NCI-H1436 treated with DMSO at 0.1 percent for 48 hours (cell line): ENCODE data around the gene GPR156.
"Not testable (repeated sequence)": the region's sequence is repeated elsewhere in the genome, so short reads cannot be mapped to it uniquely, and the experiment has no call there.

ENCODE experiments used
- DNase-seq: peaks from one replicate; lab custom pipeline; 2025; lab: John Stamatoyannopoulos, UW

Gene GPR156

DNA sequence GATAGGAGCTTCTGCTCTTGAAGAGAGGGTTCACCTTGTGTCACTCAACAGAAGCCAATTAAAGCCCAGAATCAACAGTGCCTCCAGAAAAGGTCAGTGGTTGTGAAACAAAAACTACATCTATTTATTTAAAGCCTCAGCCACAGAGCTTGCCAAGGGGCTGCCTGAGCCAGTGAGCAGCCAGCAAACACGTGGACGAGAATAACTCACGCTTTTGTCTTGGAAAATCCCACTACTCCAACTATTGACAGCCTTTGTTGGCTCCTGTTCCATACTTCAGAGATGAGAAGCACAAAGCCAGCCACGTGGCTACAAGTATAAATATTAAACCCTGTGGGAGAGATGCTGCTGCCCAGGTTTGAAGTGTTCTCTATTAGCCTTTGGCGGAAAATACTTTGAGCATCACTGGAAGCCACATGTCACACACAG, 10.3 kb downstream of the GPR156 start:
- DNase-seq = no peak

DNA sequence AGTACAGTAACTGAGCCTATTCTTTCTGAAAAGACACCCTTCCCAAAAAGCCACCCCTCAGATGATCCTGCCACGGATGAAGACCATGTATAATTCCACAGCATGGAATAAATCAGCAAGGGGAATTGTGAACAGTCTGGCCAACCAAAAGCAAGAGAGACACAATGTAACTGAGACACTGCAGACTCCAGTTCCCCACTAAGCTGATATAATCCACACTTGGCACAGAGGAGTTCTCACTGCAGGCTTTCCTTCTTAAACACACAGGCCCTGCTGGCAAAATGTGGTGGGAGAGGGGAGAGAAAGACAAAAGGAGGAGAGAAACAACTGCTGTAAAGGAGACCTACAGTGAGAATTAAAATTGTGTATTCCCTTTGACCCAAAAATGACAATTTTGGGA, 12.7 kb downstream of the GPR156 start:
- no peak for DNase-seq

DNA sequence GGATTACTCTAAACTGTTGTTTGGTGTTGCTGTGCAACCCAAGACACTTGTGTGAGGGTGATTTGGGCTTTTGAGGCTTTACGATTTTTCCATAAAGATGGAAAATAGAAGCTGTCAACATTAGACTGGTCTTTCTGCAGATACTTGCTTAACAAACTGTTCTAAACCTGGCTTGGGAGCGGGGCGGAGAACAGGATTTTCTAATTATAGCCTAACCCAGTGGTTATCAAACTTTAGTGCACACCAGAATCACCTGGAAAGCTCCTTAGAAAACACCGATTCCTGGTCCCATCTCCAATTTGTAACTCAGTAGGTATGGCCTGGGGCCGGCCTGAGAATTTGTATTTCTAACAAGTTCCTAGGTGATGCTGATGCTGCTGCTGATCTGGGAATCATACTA, 19.0 kb downstream of the GPR156 start:
- DNase-seq = no peak

DNA sequence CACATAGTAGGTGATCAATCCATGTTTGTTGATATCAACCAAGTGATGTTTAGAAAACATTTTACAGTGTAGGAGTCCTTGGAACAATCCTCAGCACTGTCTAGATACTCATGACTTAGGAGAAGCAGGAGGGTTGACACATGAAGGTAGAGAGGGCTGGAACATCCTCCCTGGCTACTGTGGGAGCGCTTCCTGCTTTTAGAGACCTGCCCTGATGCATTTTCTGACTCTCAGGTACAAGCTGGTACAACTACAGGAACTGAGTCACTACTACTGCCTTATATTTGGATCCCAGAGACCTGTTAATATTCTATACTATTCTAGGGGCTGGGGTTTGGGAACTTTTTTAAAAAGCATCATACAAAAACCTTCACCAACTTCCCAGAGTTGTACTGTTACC, 20.1 kb downstream of the GPR156 start:
- DNase-seq = no peak

DNA sequence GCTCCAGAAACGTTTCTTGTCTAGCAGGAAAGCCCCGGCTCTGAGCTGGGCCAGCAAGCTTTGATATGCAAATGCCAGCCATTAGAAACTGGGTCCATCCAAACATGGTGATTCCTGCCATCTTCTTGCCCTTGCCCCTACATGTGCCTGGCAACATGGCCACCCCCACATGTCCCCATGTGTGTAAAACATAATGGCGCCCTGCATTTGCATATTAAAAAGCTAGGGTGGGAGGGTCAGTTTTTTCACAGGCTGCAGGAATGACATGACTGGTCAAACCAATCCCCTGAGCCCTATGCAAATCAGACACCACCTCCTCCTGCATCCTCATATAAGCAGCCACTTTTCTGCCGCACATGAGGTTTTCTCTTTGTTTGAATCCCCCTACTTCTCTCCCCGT, 21.2 kb downstream of the GPR156 start:
- DNase-seq = no peak

DNA sequence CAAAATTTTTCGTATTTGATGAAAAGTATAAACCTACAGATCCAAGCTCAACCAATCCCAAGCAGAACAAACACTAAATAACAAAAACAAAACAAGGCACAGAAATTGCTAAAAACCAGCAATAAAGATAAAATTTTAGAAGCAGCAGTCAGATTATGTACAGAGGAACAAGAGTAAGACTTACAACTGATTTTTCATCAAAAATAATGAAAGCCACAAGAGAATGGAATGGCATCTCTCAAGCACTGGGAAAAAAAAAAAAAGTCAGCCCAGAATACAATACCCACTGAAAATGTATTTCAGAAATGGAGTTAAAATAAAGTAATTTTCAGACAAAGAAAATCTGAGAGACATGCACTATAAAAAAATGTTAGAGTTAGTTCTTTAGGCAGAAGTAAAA, 27.0 kb downstream of the GPR156 start:
- no peak for DNase-seq

DNA sequence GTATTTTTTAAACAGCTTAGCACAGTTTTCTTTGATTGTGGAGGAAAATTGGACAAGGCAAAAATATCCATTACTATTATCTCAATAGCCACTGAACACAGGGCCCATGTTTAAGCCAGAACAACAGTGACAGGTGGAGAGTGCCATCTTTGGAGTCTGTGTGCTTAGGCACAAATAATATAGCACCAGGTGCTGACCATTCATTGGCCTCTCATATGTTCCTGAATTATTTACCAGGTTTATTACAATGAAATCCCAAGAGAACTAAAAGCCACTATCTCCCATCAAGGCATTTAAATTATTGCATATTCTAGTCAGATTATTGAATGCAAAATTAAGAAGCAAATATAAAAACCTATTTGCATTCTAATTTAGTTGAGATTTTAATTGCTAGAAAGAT, 39.6 kb downstream of the GPR156 start:
- no peak for DNase-seq

DNA sequence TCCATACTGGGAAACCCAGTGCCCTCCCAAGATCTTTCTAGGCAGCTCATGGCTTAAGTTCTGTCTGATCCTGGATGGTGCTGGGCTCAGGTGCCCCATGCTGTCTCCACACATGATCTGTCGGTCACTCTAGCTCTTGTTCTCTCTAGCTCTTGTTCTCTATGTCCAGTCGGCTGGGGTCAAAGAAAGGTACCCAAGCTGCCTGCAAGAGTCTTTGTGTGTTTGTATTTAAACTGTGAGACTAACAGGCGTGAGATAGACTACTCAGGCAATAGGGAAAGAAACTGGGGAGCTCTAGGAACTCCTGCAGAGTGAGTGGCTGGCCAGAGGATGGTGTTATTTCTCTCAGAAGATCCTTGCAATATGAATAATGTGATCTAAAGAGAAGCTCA, 40.2 kb downstream of the GPR156 start:
- no peak for DNase-seq

DNA sequence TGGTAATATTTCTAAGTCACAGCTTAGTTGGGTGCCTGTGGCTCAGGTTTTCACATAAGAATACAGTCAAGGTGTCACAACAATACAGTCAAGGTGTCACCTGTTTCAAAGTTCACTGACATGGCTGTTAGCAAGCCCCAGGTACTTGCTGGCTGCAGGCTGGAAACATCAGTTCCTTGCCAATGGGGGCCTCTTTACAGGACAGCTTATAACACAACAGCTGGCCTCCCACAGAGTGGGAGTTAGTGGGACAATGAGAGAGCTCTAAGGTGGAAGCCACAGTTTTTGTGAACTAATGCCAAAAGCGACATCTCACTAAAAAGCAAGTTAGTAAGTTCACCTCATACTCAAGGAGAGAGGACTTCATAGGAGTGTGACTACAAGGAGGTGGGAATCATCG, 45.4 kb downstream of the GPR156 start:
- no peak for DNase-seq

DNA sequence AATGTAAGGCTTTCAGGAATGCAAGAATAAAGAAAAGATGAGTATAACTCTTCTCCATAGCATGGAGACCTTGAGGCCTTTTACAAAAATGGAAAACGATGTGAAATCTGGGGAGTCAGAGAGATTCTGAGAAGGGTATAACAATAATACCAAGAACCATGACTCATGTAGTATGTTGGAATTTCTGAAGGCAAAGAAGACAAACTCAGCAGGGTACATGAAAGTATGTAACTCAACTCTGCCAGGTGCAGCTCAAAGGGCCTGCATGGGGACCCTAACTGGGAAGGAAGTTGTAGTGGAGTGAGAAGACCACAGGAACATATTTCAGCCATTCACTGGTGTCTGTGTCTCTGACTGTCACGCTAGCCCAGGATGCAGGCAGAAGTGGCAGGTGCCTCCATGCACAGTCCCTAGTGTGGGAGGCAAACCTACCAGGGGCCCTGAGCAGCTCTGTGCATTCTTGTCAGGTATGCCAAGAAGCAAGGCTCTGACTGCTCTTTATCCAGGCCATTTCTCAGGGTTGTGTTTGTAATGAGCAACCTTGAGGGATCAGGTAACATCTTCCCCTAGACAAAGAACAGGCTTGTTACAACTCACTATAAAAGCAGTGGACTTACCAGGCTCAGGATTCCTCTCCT, 57.2 kb downstream of the GPR156 start:
- no peak for DNase-seq

DNA sequence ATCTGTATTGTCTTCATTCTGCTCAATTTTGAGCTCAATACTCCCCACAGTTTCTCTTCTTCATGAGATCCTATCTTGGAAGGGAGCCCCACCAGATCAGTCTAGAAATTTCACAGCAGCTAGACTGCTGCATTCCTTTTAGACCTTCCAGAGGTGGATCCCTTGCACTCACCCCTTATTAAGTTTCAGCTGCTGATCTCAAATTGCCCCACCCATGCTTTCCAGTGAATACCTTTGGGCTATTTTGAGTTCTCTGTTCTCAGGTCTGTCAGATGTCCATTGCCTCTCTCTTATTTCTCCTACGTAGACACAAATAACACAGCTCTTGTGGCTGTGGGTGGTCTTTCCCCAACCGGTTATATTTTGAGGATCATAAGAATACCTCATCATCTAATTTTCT, 60.8 kb downstream of the GPR156 start:
- DNase-seq = no peak

DNA sequence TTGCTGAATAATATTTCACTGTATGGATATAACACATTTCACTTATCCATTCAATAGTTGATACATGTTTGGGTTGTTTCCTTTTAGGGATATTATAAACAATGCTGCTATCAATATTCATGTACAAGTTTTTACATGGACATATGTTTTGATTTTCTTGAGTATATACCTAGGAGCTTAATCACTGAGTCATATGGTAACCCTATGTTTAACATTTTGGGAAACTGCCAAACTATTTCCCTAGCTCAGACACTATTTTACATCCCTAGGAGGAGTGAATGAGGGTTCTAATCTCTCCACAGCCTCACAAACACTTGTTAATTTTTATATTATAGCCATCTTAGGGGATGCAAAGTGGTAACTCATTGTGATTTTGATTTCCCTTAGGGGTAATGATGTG, 66.0 kb downstream of the GPR156 start:
- DNase-seq = no peak

DNA sequence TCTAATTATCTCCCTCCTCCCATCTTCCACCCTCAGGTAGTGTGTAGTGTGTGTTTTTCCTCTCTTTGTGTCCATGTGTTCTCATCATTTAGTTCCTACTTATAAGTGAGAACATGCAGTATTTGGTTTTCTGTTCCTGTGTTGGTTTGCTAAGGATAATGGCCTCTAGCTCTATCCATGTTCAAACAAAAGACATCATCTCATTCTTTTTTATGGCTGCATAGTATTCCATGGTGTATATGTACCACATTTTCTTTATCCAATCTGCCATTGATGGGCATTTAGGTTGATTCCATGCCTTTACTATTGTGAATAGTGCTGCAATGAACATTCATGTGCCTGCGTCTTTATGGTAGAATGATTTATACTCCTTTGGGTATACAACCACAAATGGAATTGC, 68.4 kb downstream of the GPR156 start:
- not testable (repeated sequence) for DNase-seq

DNA sequence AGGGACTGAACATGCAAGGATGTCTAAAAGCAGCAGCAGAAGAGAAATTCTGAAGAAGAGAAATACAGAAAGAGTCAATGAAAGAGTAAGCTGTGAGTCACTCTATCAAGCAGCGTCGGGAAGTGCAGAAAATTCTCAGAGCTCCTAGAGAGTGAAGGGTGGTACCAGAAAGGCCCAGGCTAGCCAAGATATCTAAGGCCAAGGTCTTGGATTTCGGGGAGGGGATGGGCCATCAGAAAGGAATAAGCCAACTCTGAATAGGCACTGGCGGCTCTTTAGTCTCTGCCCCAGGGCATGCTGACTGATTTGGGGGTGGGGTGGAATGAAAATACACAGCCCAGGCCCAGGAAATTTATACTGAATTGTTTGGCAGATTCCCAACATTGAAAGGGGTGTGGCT, 70.8 kb downstream of the GPR156 start:
- DNase-seq = no peak

DNA sequence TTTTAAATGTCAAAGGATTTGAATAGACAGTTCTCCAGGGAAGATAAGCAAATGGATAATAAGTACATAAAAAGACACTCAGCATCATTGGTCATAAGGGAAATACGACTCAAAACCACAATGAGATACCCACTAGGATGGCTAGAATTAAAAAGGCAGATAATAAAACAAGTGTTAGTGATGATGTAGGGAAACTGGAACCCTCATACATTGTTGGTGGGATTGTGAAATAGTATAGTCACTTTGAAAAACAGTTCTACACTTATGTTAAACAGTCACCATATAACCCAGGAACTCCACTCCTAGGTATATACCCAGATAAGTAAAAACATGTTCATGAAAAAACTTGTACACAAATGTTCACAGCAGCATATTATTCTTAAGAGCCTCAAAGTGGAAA, 72.5 kb downstream of the GPR156 start:
- DNase-seq = no peak

DNA sequence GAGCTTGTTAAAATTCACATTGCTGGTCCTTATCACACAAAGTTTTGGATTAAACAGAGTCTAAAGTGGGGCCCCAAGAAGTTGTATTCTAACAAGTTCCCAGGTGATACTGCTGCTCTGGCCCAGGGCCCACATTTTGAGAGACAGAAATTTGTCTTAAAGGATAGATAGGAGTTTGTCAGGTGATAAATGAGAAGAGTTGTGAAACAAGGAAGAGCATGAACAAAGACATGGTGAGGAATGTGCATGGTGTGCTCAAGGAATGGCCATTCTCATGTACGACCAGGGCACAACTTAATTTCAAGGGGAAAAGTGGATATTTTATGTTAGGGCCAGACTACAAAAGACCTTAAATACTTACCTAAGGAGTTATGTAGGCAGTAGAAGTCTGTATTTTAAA, 75.6 kb downstream of the GPR156 start:
- DNase-seq = no peak

DNA sequence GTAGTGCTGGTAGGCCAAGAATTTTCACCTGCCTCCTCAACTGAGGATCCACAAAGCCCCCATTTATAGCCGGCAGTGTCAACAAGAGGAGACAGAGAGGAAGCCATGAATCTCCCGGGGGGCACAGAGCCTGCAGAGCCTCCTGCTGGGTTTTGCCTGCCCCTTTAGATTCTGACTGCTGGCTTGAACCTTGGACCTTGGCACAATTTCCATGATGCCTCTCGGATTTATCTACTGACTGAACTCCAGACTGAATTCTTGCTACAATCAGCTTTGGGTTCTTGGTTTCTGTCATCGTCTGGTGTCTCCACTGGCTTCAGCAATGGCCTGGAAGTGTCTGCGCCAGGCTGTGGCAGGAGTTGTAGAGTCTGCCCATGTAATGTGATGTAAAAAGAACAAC, 80.7 kb downstream of the GPR156 start:
- no peak for DNase-seq

DNA sequence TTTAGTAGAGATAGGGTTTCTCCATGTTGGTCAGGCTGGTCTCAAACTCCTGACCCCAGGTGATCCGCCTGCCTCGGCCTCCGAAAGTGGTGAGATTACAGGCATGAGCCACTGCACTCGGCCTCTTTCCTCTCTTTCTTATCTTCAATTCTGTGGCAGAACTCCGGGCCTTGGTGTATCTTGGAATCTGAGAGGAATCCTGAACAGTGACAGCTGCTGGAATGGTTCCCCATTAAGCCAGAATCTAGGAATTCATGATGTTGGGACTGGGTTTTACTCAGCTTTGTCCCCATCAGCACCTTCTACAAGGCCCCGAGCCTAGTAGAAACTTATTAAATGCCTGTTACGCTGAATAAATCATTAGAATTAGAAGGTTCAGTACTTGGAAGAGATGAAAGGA, 81.4 kb downstream of the GPR156 start:
- DNase-seq = no peak

DNA sequence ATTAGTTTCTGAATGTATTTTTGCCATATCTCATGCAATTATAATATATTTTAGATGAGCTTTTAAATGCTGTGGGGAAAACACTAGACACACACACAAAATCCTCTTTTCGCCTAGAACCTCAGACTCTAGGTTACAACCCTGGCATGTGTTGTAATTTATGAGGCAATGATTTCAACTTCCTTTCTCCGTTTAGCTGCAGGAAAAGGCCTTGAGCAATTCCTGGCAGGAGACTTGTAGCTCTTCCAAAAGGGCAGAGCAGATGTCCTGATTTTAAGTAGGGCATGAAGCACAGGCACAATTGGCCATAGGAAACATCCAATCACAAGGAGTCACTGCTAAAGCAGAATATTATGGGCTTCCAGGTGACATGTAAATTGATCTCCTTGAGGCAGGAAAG, 82.0 kb downstream of the GPR156 start:
- DNase-seq = no peak

DNA sequence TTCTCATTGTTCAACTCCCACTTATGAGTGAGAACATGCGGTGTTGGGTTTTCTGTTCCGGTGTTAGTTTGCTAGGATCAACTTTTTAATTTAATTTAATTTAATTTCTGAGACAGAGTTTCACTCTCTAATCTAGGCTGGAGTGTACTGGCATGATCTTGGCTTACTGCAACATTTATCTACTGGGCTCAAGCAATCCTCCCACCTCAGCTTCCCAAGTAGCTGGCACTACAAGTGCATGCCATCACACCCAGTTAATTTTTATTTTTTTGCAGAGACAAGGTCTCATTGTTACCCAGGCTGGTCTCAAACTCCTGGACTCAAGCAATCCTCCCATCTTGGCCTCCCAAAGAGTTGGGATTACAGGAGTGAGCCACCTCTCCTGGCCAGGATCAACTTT, 82.7 kb downstream of the GPR156 start:
- no peak for DNase-seq

DNA sequence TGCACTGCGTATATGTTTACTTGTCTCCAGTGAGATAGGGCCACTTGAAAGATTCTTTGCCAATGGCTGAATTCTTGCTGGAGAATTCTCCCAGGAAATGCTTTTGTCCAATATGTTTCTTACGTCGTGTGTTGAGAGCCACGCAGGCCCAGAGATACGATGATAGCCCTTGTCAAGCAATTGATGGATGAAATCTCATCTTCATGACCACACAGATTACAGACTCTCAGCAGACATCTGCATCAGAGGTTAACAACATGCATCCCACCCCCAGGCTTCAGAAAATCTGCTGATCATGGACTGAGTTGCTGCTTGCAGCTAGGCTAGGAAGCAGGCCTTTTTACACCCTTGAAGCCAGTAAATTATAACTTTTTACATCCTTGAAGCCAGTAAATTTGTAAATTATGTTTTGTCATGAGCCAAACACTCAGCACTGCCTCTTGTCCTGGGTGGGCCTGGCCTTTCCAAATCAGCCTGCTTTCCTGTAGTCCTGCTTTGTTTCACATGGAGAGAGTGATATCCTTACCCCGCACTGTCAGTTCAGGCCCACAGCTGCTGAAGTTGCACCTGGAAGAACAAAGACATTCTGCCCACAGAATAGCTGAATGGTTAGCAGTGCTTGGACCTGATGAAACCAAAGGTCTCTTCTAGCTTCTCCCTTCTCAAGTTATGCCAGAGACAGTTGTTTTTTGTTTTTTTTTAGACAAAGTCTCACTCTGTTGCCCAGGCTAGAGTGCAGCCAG, 84.4 kb downstream of the GPR156 start:
- DNase-seq = no peak

DNA sequence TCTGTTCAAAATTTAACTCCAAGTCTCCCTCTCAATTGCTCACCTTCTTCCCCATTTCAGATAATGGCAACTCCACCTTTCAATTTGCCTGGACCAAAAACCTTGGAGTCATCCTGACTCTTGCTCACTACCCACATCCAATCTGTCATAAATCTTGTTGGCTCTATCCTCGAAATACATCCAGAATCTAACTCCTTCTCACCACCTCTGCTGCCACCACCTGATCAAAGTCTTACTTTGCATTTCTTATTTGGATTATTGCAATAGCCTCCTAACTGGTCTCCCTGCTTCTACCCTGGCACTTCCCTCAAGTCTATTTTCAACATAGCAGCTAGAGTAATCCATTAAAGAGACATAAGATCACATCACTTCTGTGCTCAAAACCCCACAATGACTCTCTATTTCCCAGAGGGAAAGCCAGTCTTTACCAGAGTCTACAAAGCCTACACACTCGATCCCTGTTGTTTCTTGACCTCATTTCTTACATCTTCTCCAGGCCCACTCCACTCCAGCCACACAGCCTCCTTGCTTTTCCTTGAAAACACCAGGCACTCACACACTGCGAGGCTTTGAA, 86.6 kb downstream of the GPR156 start:
- DNase-seq = no peak

DNA sequence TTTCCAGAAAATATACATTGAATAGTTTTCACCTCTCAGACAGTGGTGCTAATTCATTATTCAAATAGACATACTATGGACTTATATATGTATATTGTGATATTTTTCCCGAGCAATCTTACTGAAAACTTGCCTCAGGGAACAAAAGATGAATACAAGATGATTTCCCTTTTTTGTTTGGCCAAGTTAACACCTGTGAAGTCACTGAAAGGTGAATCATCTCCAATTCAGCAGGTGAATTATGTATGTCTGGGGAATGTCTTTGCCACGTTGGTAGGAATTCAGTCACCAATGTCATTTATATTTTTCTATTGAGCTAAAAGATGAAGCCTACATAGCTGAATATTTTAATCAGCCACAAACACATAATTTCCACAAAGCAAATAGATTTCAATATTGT, 88.2 kb downstream of the GPR156 start:
- no peak for DNase-seq

DNA sequence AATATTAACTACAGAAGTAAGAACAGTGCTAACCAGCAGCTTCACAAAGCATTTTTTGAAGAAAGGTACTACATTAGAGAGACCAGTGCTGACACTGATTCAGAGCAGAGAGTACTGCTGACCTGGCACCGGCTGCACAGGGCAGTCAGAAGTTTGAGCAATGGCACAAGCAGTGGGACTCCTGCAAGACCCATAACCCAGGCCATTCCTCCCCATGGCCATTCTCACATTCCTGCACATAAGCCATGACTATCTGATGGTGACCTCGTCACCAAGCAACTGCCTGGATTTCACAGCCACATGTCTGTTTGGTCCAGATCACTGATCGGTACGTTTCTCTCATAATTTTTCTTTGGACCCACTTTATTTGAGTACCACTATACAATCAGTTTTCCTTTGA, 88.7 kb downstream of the GPR156 start:
- no peak for DNase-seq
